ENCODE data around the gene PITX3.

PITX3 gene

DNA sequence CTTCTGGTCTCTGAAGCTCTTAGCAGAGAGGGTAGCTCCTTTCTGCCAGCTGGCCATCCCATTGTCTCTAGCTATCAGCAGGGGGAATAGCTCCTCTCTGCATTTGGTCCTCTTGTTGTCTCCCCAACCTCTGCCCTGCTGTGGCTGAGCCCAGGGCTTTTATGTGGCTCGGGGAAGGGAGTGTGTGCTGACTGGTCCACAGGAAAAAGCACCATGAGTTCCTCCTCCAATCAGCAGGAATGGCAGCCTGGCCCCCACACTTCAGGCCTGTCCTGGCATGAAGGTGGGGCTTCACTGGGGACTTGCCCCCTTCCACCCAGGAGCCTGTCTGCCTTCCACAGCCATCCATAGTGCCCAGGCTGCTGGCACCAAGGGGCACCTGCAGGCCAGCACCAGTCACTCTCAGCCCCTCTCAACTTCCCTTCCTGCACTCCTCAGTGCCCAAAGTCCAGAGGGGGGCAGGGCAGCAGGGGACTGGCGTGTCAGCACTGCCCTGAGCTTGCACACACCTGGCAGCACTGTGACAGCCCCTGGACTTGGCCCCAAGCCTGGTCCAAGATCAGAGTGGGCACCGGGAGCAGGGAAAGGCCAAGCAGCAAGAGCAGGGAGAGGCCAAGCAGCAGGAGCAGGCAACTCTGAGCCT, 52.9 kb downstream of the PITX3 start:
- Histone ChIP-seq H3K4me3 (no peak overlapping the region), H3K36me3 (ENCODE audit: insufficient read depth, low read length) (no peaks in the 10 kb centered on the region), H3K9ac (ENCODE audit: insufficient read length) (no peak overlapping the region), H3K27ac (no peak overlapping the region), H3K9me3 (ENCODE audit: low read depth, low read length) (no peaks in the 10 kb centered on the region)
- TF ChIP-seq POLR2AphosphoS5 (IDR thresholded peaks at IDR 0.05; ENCODE audit: borderline replicate concordance, low read depth, low read length) (no peak), EZH2 (IDR thresholded peaks at IDR 0.05) (no peak), FOXP2 (optimal IDR thresholded peaks at IDR 0.05; ENCODE audit: control extremely low read depth, extremely low read length, insufficient read depth) (no peak)
- DNase-seq (ENCODE audit: low read depth, low spot score): no peak

DNA sequence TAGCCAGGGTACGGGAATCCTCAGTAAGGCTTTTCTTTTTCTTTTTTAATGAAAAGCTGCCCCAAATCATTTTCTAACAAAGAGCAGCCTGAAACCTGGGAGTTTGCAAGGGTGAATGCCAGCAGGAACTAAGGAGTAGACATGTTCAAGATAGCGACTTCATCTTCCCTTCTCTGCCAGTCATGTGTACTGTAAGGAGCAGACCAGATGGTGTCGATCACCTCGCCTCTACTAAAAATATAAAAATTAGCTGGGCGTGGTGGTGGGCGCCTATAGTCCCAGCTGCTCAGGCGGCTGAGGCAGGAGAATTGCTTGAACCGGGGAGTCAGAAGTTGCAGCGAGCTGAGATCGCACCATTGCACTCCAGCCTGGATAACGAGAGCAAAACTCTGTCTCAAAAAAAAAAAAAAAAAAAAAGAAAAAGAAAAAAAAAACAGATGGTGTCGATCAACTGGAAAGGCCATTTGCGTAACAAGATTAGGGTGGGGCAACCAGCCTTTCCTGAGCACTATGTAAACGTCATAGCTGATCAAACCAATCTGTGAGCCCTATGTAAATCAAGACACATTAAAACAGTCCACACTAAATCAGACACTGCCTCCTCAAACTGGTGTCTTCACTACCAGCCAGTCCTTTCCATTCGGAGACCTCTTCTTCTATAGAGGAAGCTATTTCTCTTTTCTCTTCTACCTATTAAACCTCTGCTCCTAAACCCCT, 55.3 kb downstream of the PITX3 start:
- H3K9me3 ChIP-seq (ENCODE audit: low read depth, low read length): no peaks in the 10 kb centered on the region
- H3K36me3 ChIP-seq (ENCODE audit: insufficient read depth, low read length): no peaks in the 10 kb centered on the region
- H3K9ac ChIP-seq (ENCODE audit: insufficient read length): no peak overlapping the region
- no peak for TF ChIP-seq FOXP2 (optimal IDR thresholded peaks at IDR 0.05; ENCODE audit: control extremely low read depth, extremely low read length, insufficient read depth)
- no peak overlapping the region for H3K27ac ChIP-seq
- no peak overlapping the region for H3K4me3 ChIP-seq
- DNase-seq (ENCODE audit: low read depth, low spot score): no peak

DNA sequence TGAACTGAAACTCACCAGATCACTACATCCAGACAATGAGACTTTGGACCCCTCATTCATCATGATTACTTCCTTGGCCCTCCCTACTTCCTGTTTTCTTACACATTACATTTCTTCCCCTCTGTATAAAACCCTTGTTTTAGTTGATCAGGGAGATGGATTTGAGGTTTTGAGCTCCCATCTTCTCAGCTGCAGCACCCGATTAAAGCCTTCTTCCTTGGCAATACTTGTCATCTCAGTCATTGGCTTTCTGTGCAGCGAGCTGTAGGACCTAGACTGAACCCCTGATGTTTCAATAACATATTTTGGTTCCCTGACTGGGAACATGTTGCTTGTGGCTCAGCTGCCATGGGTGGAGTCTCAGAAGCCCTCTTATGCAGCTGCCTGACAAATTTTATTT, 56.0 kb downstream of the PITX3 start:
- no peak for DNase-seq (ENCODE audit: low read depth, low spot score)
- TF ChIP-seq POLR2AphosphoS5 (IDR thresholded peaks at IDR 0.05; ENCODE audit: borderline replicate concordance, low read depth, low read length): no peak
- TF ChIP-seq EZH2 (IDR thresholded peaks at IDR 0.05): no peak
- TF ChIP-seq FOXP2 (optimal IDR thresholded peaks at IDR 0.05; ENCODE audit: control extremely low read depth, extremely low read length, insufficient read depth): no peak
- no peak overlapping the region for H3K27ac ChIP-seq
- H3K4me3 ChIP-seq: no peak overlapping the region
- no peak overlapping the region for H3K9ac ChIP-seq (ENCODE audit: insufficient read length)
- no peaks in the 10 kb centered on the region for H3K36me3 ChIP-seq (ENCODE audit: insufficient read depth, low read length)
- H3K9me3 ChIP-seq (ENCODE audit: low read depth, low read length): no peaks in the 10 kb centered on the region

DNA sequence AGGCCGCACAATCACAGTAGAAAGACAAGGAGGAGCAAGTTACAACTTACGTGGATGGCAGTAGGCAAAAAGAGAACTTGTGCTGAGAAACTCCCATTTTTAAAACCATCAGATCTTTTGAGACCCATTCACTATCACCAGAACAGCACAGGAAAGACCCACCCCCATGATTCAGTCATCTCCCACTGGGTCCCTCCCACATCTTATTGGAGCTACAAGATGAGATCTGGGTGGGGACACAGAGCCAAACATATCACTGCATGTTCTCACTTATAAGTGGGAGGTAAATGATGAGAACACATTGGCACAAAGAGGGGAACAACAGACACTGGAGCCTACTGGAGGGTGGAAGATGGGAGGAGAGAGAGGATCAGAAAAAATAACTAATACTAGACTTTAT, 56.7 kb downstream of the PITX3 start:
- H3K9ac ChIP-seq (ENCODE audit: insufficient read length): no peak overlapping the region
- H3K4me3 ChIP-seq: no peak overlapping the region
- DNase-seq (ENCODE audit: low read depth, low spot score): no peak
- TF ChIP-seq FOXP2 (optimal IDR thresholded peaks at IDR 0.05; ENCODE audit: control extremely low read depth, extremely low read length, insufficient read depth) (no peak), EZH2 (IDR thresholded peaks at IDR 0.05) (no peak), POLR2AphosphoS5 (IDR thresholded peaks at IDR 0.05; ENCODE audit: borderline replicate concordance, low read depth, low read length) (no peak)
- no peaks in the 10 kb centered on the region for H3K9me3 ChIP-seq (ENCODE audit: low read depth, low read length)
- no peak overlapping the region for H3K27ac ChIP-seq
- no peaks in the 10 kb centered on the region for H3K36me3 ChIP-seq (ENCODE audit: insufficient read depth, low read length)
